ENCODE results near the gene TET2.
A peak's percentile ranks its signal among the peaks of the same experiment; 100 is the strongest.

Gene TET2

DNA sequence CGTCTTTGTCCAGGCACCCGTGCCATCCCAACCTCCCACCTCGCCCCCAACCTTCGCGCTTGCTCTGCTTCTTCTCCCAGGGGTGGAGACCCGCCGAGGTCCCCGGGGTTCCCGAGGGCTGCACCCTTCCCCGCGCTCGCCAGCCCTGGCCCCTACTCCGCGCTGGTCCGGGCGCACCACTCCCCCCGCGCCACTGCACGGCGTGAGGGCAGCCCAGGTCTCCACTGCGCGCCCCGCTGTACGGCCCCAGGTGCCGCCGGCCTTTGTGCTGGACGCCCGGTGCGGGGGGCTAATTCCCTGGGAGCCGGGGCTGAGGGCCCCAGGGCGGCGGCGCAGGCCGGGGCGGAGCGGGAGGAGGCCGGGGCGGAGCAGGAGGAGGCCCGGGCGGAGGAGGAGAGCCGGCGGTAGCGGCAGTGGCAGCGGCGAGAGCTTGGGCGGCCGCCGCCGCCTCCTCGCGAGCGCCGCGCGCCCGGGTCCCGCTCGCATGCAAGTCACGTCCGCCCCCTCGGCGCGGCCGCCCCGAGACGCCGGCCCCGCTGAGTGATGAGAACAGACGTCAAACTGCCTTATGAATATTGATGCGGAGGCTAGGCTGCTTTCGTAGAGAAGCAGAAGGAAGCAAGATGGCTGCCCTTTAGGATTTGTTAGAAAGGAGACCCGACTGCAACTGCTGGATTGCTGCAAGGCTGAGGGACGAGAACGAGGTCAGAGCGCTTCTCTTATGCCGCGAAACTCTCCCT is at the start of gene TET2:
TET2 (plus strand) TSS at position 601 of the 740 bp plus-strand sequence. CDS start 87,067 bp downstream, outside the sequence.
- DNase-seq: peak; percentile 77

DNA sequence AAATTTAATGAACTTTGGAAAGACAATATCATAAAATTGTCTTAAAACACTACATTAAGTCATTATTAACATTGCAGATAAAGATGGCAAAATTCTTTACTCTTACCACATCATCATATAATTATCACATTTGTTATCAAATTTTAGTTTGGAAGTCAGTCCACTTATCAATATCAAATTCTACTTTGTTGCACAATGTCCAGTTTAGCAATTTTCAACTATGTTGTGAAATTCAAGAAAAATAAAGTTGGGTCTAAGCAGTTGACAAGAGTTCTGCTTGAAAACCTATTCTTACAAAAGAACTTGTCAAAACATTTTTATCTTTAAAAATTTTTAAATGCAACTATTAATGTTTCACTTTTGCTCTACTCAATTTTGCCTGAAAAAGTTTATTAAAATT is 44.7 kb upstream of the TET2 start:
- DNase-seq: no peak

DNA sequence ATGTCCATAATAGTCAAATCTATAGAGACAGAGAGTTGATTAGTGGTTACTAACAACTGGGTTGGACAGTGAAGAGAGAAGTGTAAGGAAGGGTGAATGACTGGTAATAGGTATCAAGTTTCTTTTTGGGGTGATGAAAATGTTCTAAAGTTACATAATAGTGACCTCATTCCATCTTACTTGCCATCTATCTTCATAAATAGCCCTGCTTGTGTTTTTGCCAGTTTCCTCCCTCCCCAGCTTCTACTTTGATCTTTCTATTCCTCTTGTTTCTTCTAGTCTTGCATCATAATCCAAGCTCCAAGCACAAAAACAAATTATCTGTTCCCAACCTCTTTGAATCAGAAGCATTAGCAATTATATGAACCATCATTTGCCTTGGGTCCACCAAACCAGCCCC is 40.2 kb upstream of the TET2 start:
- no peak for DNase-seq

DNA sequence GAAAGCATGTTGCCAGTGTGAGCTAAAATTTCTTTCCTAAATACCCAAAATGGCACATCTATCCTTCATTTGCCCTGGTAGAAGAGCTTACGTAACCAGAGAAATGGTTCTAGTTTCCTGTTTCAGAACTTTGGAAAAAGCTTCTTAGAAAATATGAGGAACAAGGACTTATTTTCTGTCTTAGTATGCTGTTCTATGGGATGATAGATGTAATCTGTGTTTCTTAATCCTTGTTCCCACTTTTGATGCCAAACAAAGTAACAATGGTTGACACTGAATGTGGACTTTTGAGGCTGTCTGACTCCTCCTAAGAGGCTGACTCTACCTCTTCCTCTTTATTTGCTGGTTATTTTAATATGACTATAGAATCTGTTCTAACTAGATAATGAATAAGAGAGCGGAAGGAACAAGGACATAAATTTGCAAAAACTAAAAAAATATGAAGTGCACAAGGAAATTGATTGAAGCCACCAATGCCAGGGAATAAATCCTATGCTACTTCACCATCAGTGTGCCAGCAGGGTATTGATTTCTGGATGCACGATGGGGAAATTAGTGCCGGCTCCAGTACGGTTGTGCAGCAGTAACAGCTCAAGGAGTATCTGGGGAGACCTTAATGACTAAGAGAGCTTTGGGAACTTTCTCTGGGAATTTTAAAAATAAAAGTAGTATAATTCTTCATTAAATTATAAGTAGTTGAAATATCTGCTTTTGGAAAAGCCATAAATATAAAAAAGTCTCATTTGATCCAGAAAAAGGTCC is 39.4 kb upstream of the TET2 start:
- no peak for DNase-seq

DNA sequence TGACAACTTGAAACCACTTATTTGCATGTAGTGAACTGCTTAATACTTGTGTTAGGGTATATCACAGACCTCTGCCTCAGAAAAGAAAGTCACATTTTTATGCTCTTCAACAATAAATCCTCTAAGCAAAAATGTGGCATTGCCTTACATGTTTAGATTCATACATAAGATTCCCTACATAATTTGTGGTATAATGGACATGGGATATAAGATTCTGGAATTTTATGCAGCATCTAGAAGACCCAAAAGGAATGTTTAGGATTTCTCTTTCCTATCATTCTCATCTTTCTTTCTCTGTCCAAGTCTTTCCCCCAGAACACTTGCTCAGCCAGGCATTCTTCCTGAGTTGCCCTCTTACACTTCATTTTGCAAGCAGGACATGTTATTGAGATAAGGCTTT is 37.7 kb upstream of the TET2 start:
- DNase-seq: no peak

DNA sequence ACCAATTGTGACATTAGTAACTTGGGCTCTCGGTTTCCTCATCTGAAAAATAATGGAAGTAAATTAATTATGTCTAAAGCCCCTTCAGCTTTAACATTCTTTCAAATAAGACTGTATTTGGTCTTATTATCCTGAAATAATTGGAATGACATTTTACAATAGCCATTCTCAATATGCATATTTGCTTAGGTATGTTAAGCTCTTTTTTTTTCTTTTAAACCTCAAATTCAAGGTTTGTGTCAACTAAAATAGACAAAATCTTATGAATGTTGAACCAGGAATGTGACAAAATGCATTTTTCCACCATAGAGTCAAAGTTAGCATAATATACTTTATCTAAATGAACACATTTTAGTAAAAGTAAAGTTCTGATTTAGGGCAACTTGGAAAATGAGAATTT is 34.4 kb upstream of the TET2 start:
- DNase-seq: no peak

DNA sequence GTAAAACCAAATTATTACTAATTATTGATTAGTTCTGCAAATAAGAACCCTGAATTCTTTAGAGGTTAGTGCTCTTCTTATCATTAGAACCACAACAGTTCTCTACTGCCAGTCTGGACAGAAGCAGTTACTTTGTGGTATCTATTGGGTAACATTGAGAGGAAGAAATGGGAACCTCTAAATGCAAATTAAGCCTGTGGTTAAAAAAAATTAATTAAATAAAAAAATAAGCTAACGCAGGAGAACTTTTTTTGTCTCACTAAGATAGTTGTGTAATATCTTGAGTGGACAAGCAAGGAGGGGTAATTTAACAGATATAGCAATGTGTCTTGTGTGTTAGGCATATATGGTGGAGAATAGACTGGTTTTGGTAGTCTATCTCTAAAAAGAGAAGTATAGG is 32.9 kb upstream of the TET2 start:
- DNase-seq: no peak

DNA sequence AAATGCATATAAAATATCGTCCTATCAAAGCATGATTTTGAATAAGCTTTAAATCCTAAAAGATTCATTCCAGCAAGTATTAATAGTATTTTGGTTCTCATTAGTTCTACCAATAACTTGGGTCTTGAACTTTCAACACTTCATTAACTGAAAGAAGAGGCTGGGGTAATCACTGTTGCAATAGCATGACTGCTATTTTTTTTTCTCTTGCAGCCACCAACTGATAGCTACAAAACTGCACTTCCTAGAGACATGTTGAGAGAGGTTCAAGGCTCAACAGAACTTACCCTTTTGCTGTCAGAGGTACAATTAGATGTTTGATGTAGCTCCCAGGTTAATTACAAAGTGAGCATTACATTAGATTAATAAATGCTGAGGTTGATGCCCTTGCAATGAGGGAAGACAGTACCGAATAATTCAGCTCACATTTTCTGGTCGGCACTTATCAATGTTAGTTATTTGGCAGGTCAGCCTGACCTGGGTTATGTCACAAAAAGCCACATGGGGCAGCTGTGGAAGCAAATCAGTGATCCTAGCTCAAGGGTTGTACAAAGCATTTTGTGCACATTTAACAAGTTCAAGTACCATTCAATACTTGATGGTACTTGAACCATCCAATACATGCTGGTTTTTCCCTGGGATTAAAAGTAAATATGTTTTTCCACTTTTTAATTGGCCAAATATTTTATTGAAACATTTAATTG is 29.9 kb upstream of the TET2 start:
- no peak for DNase-seq

DNA sequence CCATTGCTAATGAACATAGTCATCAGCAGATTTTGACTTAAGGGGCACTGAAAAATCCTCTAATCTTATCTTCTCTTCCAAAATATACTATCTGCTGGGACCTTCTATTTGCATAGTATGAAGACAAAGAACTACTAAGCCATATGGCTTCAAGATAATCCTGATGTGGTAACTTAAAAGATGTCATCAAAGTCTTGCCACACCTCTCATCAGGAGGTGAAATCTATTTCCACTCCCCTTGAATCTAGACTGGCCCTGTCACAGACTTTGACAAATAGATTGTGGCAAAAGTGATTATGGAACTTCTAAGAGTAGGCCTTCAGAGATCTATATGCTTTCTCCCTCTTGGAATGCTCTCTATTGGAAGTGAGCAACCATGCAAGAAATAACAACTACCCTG is 27.3 kb upstream of the TET2 start:
- no peak for DNase-seq

DNA sequence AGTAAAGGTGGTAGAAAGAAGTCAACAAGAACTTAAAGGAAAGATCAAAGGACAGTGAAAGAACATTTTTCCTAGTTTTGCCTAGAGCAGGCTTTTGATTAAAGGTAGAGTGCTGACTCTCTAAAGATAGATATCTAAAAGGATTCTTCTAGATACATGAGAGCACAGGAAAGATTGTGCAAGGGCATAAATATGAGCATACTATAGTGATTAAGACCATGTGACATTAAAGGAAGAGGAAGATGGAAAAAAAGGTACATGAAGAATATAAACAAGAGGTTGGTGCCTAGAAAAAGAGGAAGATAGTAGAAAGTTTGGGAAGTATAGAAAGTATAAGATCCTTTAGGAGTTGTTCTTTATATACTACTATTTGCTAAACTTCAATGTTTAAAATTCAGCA is 26.1 kb upstream of the TET2 start:
- DNase-seq: no peak

DNA sequence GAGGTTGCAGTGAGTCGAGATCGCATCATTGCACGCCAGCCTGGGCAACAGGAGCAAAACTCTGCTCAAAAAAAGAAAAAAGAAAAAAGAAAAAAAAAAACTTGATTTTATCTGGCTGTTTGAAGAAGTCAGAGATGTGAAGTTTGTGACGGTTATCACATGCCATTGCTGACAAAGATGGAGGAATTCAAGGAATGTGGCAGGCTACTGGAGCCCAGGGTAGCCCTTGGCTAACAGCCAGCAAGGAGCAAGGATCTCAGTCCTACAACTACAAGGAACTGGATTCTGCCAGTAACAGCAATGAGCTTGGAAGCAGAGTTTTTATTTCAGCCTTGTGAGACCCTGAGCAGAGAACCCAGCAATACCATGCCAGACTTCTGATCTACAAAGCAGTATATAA is 24.3 kb upstream of the TET2 start:
- no peak for DNase-seq

DNA sequence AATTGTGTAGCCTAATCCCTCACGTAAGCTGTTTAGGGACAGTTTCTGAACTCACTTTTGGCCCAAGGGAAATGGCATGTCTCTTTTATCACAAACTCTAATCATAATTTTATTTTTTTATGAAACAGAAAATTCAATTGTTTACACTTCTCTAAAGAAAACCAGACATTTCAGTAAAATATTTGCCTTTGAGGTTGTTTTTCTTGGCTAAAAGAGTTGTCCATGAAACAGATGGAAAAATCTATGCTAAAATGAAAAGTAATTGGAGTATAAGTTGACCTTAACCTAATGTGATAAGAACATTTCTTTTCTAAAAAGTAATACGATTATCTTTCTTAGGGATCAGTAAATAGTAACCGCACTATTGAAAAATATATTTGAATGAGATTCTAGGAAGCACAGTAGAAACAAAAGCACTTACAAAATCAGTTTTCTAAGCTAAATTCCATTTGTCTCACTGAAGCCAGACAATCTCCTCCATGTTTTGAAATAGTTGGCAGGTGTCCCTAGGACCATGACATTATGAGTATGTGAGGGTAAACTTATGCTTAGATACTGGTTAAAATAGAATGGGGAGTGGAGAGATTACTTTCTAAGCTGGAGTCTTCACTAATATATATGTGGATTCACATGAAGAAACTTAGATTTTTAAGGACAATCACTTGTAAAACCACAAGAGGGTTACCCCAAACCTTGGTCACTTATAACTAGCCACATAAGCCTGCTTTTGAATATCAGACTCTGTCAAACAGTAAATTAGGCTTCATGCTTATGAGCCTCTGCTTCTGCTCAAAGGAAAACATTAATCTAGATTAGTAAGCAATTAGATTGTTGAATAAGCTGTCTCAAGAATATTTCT is 20.1 kb upstream of the TET2 start:
- no peak for DNase-seq

DNA sequence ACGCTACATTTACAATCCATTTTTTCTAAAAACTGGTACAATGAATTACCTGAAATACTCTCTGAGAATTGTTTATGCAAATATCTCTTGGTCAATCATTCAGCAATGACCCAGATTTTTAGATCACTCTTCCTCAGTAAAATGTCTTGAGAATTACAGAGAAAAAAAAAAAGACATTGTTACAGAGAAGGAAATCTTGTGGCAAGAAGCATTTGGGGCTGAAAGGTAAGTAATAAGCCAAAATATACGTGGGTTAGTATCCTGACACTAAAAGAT is 19.6 kb upstream of the TET2 start:
- DNase-seq: no peak

DNA sequence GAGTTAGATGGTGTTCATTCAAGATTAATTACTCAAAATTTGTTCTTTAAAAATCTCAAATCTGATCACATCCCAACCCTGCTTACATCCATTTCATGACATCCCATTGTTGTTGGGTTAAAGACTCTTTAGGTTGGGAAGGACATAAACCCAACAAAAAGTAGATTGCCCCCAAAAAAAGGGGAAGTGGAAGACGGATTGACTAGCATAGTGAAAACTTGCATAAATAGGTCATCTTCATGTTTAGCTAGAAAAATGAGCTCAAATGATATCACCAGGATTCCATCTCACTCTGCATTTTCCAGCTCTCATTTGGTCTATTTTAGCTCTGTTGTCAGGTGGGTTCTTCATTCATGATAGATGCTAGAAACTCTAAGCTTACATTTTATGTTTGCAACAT is 18.5 kb upstream of the TET2 start:
- no peak for DNase-seq

DNA sequence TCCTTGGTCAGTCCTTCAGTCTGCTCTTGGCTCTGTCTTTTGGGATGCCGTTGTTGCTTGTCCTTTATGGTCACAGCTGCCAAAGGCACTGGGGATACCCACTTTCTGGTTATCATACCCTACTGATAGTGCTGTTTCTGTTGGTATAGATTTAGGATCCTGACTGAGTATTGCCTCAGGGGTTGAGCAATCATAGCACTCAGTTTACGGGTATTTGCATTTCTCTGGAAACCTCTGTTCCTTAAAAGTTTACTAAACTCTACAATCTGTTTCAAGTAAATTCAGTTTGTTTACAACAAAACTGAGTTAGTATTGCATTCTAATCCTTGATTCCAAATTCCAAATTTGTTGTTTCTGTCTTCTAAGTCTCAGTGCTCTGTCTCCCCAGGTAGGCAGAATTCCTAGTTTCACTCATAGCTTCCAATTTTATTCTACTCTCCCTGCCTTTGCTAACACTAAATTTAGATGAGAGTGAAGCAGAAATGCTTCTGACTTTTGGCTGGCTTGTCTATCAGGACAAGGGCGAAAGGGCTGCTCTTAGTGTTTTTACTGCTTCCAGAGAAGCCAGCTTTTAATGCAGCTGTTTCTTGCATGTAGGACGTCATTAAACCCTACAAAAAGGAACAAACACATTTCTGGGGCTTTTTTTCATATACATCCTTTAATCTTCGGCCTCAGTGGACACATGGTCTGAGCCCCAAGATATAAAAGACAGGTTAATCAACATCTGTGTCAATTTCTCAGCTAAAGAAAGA is 17.2 kb upstream of the TET2 start:
- DNase-seq: no peak

DNA sequence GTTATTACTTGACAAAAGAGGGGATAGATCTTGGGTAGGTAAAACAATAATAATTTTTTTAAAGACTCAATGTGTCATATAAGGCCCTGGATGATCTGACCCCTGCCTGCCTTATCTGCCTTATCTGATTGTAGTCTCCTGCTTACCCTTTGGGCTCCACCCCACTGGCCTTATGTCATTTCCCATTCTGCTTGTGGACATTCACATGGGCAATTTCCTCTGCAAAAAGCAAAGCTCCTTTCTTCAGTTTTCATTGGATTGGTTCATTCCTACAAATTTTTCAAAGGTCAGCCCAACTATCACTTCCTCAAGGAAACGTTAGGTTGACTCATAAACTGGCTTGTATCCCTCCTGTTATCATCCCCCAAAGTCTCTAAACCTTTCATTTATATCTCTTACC is 15.7 kb upstream of the TET2 start:
- no peak for DNase-seq

DNA sequence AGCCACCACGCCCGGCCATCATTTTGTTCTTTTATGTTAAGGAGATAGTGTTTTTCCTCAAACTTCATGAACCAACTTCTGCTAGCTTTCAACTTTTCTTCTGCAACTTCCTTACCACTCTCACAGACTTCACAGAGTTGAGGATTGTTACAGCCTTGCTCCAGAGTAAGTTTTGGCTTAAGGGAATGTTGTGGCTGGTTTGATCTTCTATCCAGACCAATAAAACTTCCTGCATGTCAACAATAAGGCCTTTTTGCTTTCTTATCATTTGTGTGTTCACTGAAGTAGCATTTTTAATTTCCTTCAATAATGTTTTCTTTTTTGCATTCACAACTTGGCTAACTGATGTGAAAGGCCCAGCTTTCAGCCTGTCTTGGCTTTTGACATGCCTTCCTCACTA is 12.7 kb upstream of the TET2 start:
- DNase-seq: no peak

DNA sequence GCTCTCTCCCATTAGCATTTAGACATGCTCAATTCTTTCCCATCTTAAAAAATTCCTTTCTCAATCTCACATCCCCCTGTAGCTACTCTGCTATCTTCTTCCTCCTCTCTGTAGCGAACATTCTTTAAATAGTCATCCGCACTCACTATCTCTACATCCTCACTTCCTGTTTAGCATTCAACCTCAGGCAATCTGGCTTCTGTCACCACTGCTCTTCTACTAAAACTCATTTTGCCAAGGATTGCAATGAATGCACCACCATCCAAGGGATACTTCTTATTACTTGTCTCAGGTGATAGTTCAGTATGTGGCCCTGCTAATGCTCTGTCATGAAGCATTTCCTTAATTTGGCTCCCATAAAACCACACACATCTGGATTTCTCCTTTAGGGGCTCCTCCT is 10.9 kb upstream of the TET2 start:
- DNase-seq: no peak

DNA sequence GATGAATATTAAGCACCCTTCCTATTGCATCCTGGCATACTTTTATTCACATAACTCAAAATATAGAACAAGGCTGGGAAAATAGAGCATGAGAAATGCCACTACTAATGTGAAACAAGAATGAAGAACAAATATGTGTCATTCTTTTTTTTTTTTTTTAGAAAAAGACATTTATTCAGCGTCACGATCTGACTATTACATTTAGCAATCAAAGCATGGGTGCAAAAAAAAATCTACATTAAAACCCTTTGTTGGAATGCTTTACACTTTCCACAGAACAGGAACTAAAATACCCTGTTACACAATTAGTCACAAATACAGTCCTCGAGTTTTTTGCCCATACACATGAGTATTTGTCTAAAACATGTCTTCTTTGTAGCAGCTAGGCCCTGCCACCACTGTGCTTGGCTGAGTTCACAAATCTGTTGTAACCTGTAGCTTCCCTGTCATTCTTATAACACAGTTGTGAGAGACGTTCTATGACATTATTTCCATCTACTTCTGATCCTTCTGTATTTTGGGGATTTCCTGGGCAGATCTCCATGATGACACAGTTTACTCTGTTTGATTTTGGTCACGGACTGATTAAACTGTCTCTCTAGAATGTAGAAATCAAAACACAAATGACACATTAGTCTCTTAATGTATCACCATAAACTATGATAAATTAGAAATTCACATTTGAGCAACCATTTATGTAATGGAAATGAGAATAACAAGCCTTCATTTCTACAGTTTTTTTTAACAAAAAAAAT is 9.4 kb upstream of the TET2 start:
- DNase-seq: no peak

DNA sequence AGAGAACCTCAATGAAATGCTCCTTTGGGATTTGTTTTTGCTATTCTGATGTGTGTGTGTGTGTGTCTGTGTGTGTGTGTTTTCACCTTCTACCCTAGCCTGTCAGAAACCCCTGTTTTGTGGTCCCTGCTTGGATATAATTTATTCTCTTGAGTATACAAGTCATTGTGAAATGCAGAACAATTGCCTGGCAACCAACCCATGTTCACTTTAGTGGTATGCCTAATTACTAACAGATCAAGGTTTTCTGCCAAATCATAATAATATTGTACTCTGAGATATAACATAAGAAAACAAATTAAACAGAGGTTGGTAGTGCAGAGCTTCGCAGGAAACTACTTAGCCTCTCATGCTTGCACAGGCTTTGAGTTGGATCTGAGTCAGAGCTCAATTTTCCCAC is 7.0 kb upstream of the TET2 start:
- DNase-seq: no peak

DNA sequence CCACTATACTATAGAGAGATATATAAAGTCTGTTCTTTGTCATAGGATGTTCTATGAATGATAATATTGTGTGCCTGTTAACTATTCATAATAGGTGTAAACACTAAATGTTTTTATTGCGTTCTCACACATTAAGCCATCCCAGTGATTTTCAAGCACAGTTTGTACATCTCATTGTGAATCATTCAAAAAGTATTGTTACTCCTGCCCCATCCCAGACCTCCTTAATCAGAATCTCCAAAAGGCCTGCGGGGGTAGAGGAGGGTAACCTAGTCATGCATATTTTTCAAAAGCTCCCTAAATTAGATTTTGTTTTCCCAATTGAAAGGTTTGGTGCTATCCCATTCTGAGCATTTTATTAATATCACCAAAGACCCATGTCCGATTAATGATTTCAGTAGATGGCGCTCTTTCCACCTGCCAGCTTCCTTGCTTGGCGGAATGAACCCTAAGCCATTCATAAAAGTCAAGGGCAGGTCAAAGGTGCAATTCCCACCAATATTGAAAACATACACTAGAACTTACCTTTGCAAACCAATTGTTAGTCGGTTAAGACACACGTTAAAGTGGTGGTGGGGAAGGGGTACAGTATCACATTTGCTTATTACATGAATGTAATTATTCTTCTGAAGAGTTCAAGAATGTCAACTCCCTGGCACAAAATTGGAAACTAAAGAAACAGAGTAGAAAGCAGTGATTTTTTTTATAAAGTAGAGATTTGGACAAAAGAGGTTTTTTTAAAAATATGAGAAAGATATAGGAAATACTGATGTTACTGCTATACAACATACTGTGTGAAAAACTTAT is 5.8 kb upstream of the TET2 start:
- peak; percentile 15 for DNase-seq

Measured in stimulated activated CD4-positive, alpha-beta T cell treated with anti-CD3 and anti-CD28 coated beads, Interleukin-12 subunit alpha, Interleukin-12 subunit beta, amount 100 ng/mL, for 4 hours (primary cell).